ENCODE results near the gene PPP2R2C. TPM values are rescaled to one million over a fixed set of nuclear protein-coding genes. Genes with fewer than 3 reads are reported as not detected.

PPP2R2C gene
- total RNA-seq, 5 donors from 2014 or later (not counting 1 experiment from before 2014, with no cell fraction given), result 0.20 TPM; not detected in 4

- no peak overlapping the region for H3K4me3 Mint-ChIP-seq
- H3K27ac Mint-ChIP-seq, result no peak overlapping the region
- POLR2A ChIA-PET, result no interaction called here
- H3K27me3 ChIP-seq (replicated peaks in 1 of 2; ENCODE audit: control insufficient read depth in 2 of 2, extremely low read depth in 1 of 2, insufficient read depth in 2 of 2, low read length in 1 of 2), result peaks cover under 1 to 57% of the 10 kb centered on the region in 2 experiments
- no peak for DNase-seq
- H3K27ac ChIP-seq (ENCODE audit: low read length), result no peak overlapping the region
- peaks cover 42 to 65% of the 10 kb centered on the region in 2 donors for H3K27me3 Mint-ChIP-seq
- peaks cover 0 to 4% (median 4%) of the 10 kb centered on the region in 3 donors for H3K4me1 Mint-ChIP-seq
- peaks cover 0 to 6% of the 10 kb centered on the region in 2 experiments for H3K4me1 ChIP-seq (ENCODE audit: control insufficient read depth in 1 of 2, extremely low read depth in 1 of 2, insufficient read depth in 2 of 2, low read length in 2 of 2)
- H3K4me3 ChIP-seq (ENCODE audit: control insufficient read depth in 1 of 2, extremely low read depth in 1 of 2, low read length in 1 of 2), result no peak overlapping the region
- CTCF ChIA-PET, result interaction anchor here in 1 of 2 donors (0.6 kb wide), 1 partner anchor 1829 kb away, joined by 7 read pairs; no protein-coding TSS in a partner anchor
- H3K36me3 ChIP-seq (ENCODE audit: control insufficient read depth in 2 of 2, extremely low read depth in 1 of 2, insufficient read depth in 1 of 2, low read length in 1 of 2), result no peaks in the 10 kb centered on the region
- no peak for ATAC-seq (replicated peaks in 1 of 4)
- H3K9me3 Mint-ChIP-seq, result no peaks in the 10 kb centered on the region
- no peaks in the 10 kb centered on the region for H3K36me3 Mint-ChIP-seq
- WGBS (ENCODE audit: insufficient coverage), result 98% methylated on average over 9 of the region's 11 CpGs
- no peaks in the 10 kb centered on the region for H3K9me3 ChIP-seq
These were observed 3.1 kb upstream of the PPP2R2C start for GRCh38 chr4:6475492-6476020.

GRCh38 chr4:6474705-6475457 is 2.5 kb upstream of the PPP2R2C start:
- Mint-ChIP-seq H3K36me3 (no peaks in the 10 kb centered on the region), H3K27ac (no peak overlapping the region), H3K4me3 (no peak overlapping the region), H3K9me3 (no peaks in the 10 kb centered on the region), H3K27me3 (peaks cover 47 to 65% of the 10 kb centered on the region in 2 donors), H3K4me1 (peaks cover 0 to 8% (median 8%) of the 10 kb centered on the region in 3 donors)
- Histone ChIP-seq H3K9me3 (no peaks in the 10 kb centered on the region), H3K27ac (ENCODE audit: low read length) (no peak overlapping the region), H3K27me3 (replicated peaks in 1 of 2; ENCODE audit: control insufficient read depth in 2 of 2, extremely low read depth in 1 of 2, insufficient read depth in 2 of 2, low read length in 1 of 2) (peaks cover 5 to 63% of the 10 kb centered on the region in 2 experiments), H3K4me3 (ENCODE audit: control insufficient read depth in 1 of 2, extremely low read depth in 1 of 2, low read length in 1 of 2) (no peak overlapping the region), H3K36me3 (ENCODE audit: control insufficient read depth in 2 of 2, extremely low read depth in 1 of 2, insufficient read depth in 1 of 2, low read length in 1 of 2) (no peaks in the 10 kb centered on the region), H3K4me1 (ENCODE audit: control insufficient read depth in 1 of 2, extremely low read depth in 1 of 2, insufficient read depth in 2 of 2, low read length in 2 of 2) (peaks cover 0 to 9% of the 10 kb centered on the region in 2 experiments)
- WGBS (ENCODE audit: insufficient coverage), result 70% methylated on average over 7 of the region's 9 CpGs
- ATAC-seq (replicated peaks in 1 of 4) (no peak), DNase-seq (no peak)
- POLR2A ChIA-PET, result no interaction called here
- CTCF ChIA-PET, result interaction anchor here in 1 of 2 donors (0.6 kb wide), 1 partner anchor 1829 kb away, joined by 7 read pairs; no protein-coding TSS in a partner anchor

- H3K27ac Mint-ChIP-seq, result no peak overlapping the region
- H3K4me3 Mint-ChIP-seq, result no peak overlapping the region
- Histone ChIP-seq H3K36me3 (ENCODE audit: control insufficient read depth in 2 of 2, extremely low read depth in 1 of 2, insufficient read depth in 1 of 2, low read length in 1 of 2) (no peaks in the 10 kb centered on the region), H3K4me1 (ENCODE audit: control insufficient read depth in 1 of 2, extremely low read depth in 1 of 2, insufficient read depth in 2 of 2, low read length in 2 of 2) (peaks cover 0 to 9% of the 10 kb centered on the region in 2 experiments), H3K27me3 (replicated peaks in 1 of 2; ENCODE audit: control insufficient read depth in 2 of 2, extremely low read depth in 1 of 2, insufficient read depth in 2 of 2, low read length in 1 of 2) (peaks cover 11 to 68% of the 10 kb centered on the region in 2 experiments), H3K4me3 (ENCODE audit: control insufficient read depth in 1 of 2, extremely low read depth in 1 of 2, low read length in 1 of 2) (no peak overlapping the region), H3K27ac (ENCODE audit: low read length) (no peak overlapping the region), H3K9me3 (no peaks in the 10 kb centered on the region)
- CTCF ChIA-PET, result interaction anchor here in 1 of 2 donors (0.6 kb wide), 1 partner anchor 29 kb away, joined by 3 read pairs; no protein-coding TSS in a partner anchor
- ATAC-seq (replicated peaks in 1 of 4) (no peak), DNase-seq (no peak)
- POLR2A ChIA-PET, result no interaction called here
- 55% methylated on average over 4 of the region's 5 CpGs for WGBS (ENCODE audit: insufficient coverage)
- peaks cover 49 to 72% of the 10 kb centered on the region in 2 donors for H3K27me3 Mint-ChIP-seq
- no peaks in the 10 kb centered on the region for H3K9me3 Mint-ChIP-seq
- H3K36me3 Mint-ChIP-seq, result no peaks in the 10 kb centered on the region
- H3K4me1 Mint-ChIP-seq, result peaks cover 0 to 9% (median 8%) of the 10 kb centered on the region in 3 donors
These were observed 1.7 kb upstream of the PPP2R2C start for GRCh38 chr4:6474053-6474568.

GRCh38 chr4:6473264-6474052 is 1.0 kb upstream of the PPP2R2C start:
- H3K27ac Mint-ChIP-seq, result no peak overlapping the region
- ChIA-PET POLR2A (no interaction called here), CTCF (interaction anchor here in 1 of 2 donors (0.5 kb wide), 1 partner anchor 27 kb away, joined by 3 read pairs; no protein-coding TSS in a partner anchor)
- DNase-seq (no peak), ATAC-seq (replicated peaks in 1 of 4) (no peak)
- no peaks in the 10 kb centered on the region for H3K36me3 Mint-ChIP-seq
- H3K4me1 Mint-ChIP-seq, result peaks cover 0 to 10% (median 8%) of the 10 kb centered on the region in 3 donors
- H3K27me3 ChIP-seq (replicated peaks in 1 of 2; ENCODE audit: control insufficient read depth in 2 of 2, extremely low read depth in 1 of 2, insufficient read depth in 2 of 2, low read length in 1 of 2), result peaks cover 13 to 70% of the 10 kb centered on the region in 2 experiments
- H3K9me3 ChIP-seq, result no peaks in the 10 kb centered on the region
- H3K27ac ChIP-seq (ENCODE audit: low read length), result no peak overlapping the region
- H3K36me3 ChIP-seq (ENCODE audit: control insufficient read depth in 2 of 2, extremely low read depth in 1 of 2, insufficient read depth in 1 of 2, low read length in 1 of 2), result no peaks in the 10 kb centered on the region
- H3K27me3 Mint-ChIP-seq, result peaks cover 51 to 72% of the 10 kb centered on the region in 2 donors
- 47% methylated on average over 4 of the region's 9 CpGs for WGBS (ENCODE audit: insufficient coverage)
- H3K4me3 ChIP-seq (ENCODE audit: control insufficient read depth in 1 of 2, extremely low read depth in 1 of 2, low read length in 1 of 2), result no peak overlapping the region
- H3K9me3 Mint-ChIP-seq, result no peaks in the 10 kb centered on the region
- peak overlapping the region in 1 of 3 donors; percentile 48 for H3K4me3 Mint-ChIP-seq
- H3K4me1 ChIP-seq (ENCODE audit: control insufficient read depth in 1 of 2, extremely low read depth in 1 of 2, insufficient read depth in 2 of 2, low read length in 2 of 2), result peaks cover 0 to 9% of the 10 kb centered on the region in 2 experiments

GRCh38 chr4:6472008-6472386 is 417 bp downstream of the PPP2R2C start:
- H3K4me1 Mint-ChIP-seq, result peaks cover 0 to 10% (median 8%) of the 10 kb centered on the region in 3 donors
- Histone ChIP-seq H3K27me3 (replicated peaks in 1 of 2; ENCODE audit: control insufficient read depth in 2 of 2, extremely low read depth in 1 of 2, insufficient read depth in 2 of 2, low read length in 1 of 2) (peaks cover 13 to 65% of the 10 kb centered on the region in 2 experiments), H3K36me3 (ENCODE audit: control insufficient read depth in 2 of 2, extremely low read depth in 1 of 2, insufficient read depth in 1 of 2, low read length in 1 of 2) (no peaks in the 10 kb centered on the region), H3K4me3 (ENCODE audit: control insufficient read depth in 1 of 2, extremely low read depth in 1 of 2, low read length in 1 of 2) (no peak overlapping the region), H3K4me1 (ENCODE audit: control insufficient read depth in 1 of 2, extremely low read depth in 1 of 2, insufficient read depth in 2 of 2, low read length in 2 of 2) (peaks cover 0 to 9% of the 10 kb centered on the region in 2 experiments), H3K27ac (ENCODE audit: low read length) (no peak overlapping the region), H3K9me3 (no peaks in the 10 kb centered on the region)
- DNase-seq, result no peak
- 6% methylated on average over 33 of the region's 44 CpGs for WGBS (ENCODE audit: insufficient coverage)
- H3K27ac Mint-ChIP-seq, result no peak overlapping the region
- no peaks in the 10 kb centered on the region for H3K36me3 Mint-ChIP-seq
- no peaks in the 10 kb centered on the region for H3K9me3 Mint-ChIP-seq
- CTCF ChIA-PET, result no interaction called here
- H3K27me3 Mint-ChIP-seq, result peaks cover 55 to 73% of the 10 kb centered on the region in 2 donors
- H3K4me3 Mint-ChIP-seq, result no peak overlapping the region
- no peak for ATAC-seq (replicated peaks in 1 of 4)
- POLR2A ChIA-PET, result no interaction called here
